Neuronal stem cell (in vitro differentiated cells): ENCODE measurements around the gene PACRG.
A peak's percentile ranks its signal among the peaks of the same experiment; 100 is the strongest.

Experiments used
- DNase-seq: peaks from one replicate; pipeline ENCODE4 v3.0.0-alpha.2; 2013; ENCODE audit warnings: low spot score
- H2AFZ ChIP-seq: one replicate; pipeline ENCODE4 v1.6.1; 2013; ENCODE audit warnings: mild to moderate bottlenecking, low read length, inconsistent platforms
- H2AK5ac ChIP-seq: 2 replicates; pipeline ENCODE4 v1.6.1; 2013; ENCODE audit warnings: low read depth, mild to moderate bottlenecking, inconsistent platforms, low read length, moderate library complexity, mixed read lengths
- H2BK120ac ChIP-seq: 2 replicates; pipeline ENCODE4 v1.6.1; 2013; ENCODE audit warnings: low read depth, mild to moderate bottlenecking, inconsistent platforms, low read length, moderate library complexity, mixed read lengths
- H2BK12ac ChIP-seq: one replicate; pipeline ENCODE4 v1.6.1; 2013; ENCODE audit warnings: low read length, inconsistent platforms
- H2BK15ac ChIP-seq: 2 replicates; pipeline ENCODE4 v1.6.1; 2013; ENCODE audit warnings: mild to moderate bottlenecking, low read length, inconsistent platforms, mixed read lengths
- H2BK5ac ChIP-seq: one replicate; pipeline ENCODE4 v1.6.1; 2013; ENCODE audit warnings: inconsistent platforms, mild to moderate bottlenecking, low read length, moderate library complexity
- H3K14ac ChIP-seq: one replicate; pipeline ENCODE4 v1.6.1; 2013; ENCODE audit warnings: low read length, inconsistent platforms
- H3K18ac ChIP-seq: 2 replicates; pipeline ENCODE4 v1.6.1; 2013; ENCODE audit warnings: low read length, inconsistent platforms
- H3K23ac ChIP-seq: 2 replicates; pipeline ENCODE4 v1.6.1; 2013; ENCODE audit warnings: low read depth, mild to moderate bottlenecking, mixed read lengths, low read length, inconsistent platforms; ENCODE audit not compliant: poor library complexity
- H3K27ac ChIP-seq: replicated peaks from 3 replicates; pipeline ENCODE4 v1.5.1; 2013; ENCODE audit warnings: low read length, inconsistent platforms
- H3K27me3 ChIP-seq, 3 experiments: 2 replicates each; pipeline ENCODE4 v1.6.1; 2013; ENCODE audit warnings: low read length in 3 of 3, mild to moderate bottlenecking in 2 of 3, inconsistent platforms in 1 of 3, low read depth in 1 of 3, mixed read lengths in 1 of 3, moderate library complexity in 1 of 3; ENCODE audit not compliant: control insufficient read depth in 3 of 3, insufficient read depth in 3 of 3
- H3K36me3 ChIP-seq, 2 donors: replicated peaks in 1 of 2; 2 replicates each; pipeline ENCODE4 v1.6.1; 2013; ENCODE audit warnings: low read length in 2 of 2; ENCODE audit not compliant: control insufficient read depth in 2 of 2, insufficient read depth in 2 of 2
- H3K4ac ChIP-seq: 2 replicates; pipeline ENCODE4 v1.6.1; 2013; ENCODE audit warnings: inconsistent platforms, mild to moderate bottlenecking, low read length, moderate library complexity
- H3K4me1 ChIP-seq, 2 donors: 1 replicate in 1 of 2; 2 replicates in 1 of 2; pipeline ENCODE4 v1.6.1; 2013; ENCODE audit warnings: low read length in 2 of 2, low read depth in 1 of 2; ENCODE audit not compliant: control insufficient read depth in 2 of 2, insufficient read depth in 1 of 2
- H3K4me2 ChIP-seq: one replicate; pipeline ENCODE4 v1.6.1; 2013; ENCODE audit warnings: mild to moderate bottlenecking, low read length, inconsistent platforms; ENCODE audit not compliant: insufficient read depth, poor library complexity, severe bottlenecking
- H3K4me3 ChIP-seq, 2 donors: 2 replicates each; pipeline ENCODE4 v1.5.1; 2013; ENCODE audit warnings: low read length in 2 of 2, mild to moderate bottlenecking in 2 of 2, inconsistent platforms in 1 of 2, moderate library complexity in 1 of 2
- H3K79me1 ChIP-seq: one replicate; pipeline ENCODE4 v1.6.1; 2013; ENCODE audit warnings: low read depth, mild to moderate bottlenecking, inconsistent platforms, low read length, moderate library complexity
- H3K9ac ChIP-seq: one replicate; pipeline ENCODE4 v1.6.1; 2013; ENCODE audit warnings: mild to moderate bottlenecking, low read depth, low read length, inconsistent platforms; ENCODE audit not compliant: poor library complexity
- H3K9me3 ChIP-seq, 2 donors: replicated peaks in 1 of 2; 2 replicates each; pipeline versions ENCODE3 to v1.6.1; 2013; ENCODE audit warnings: low read length in 2 of 2, mild to moderate bottlenecking in 2 of 2, inconsistent platforms in 1 of 2, low read depth in 1 of 2, mixed read lengths in 1 of 2, moderate library complexity in 1 of 2; ENCODE audit not compliant: control insufficient read depth in 2 of 2, insufficient read depth in 1 of 2
- H4K8ac ChIP-seq: one replicate; pipeline ENCODE4 v1.6.1; 2013; ENCODE audit warnings: low read depth, mild to moderate bottlenecking, inconsistent platforms, low read length, moderate library complexity
- H4K91ac ChIP-seq: one replicate; pipeline ENCODE4 v1.6.1; 2013; ENCODE audit warnings: low read length, low read depth, mild to moderate bottlenecking, inconsistent platforms; ENCODE audit not compliant: poor library complexity
- WGBS, 2 donors: extraction: QIAGEN DNeasy Blood & Tissue Kit; methylation state at CpG; one replicate each; pipeline ENCODE4 v1.1.7; 2013; ENCODE audit warnings: missing lambda C conversion rate in 2 of 2, mixed read lengths in 1 of 2; ENCODE audit not compliant: insufficient read length in 2 of 2, insufficient replicate concordance in 1 of 2; ENCODE audit errors: extremely low coverage in 2 of 2; 5-methylcytosine and 5-hydroxymethylcytosine counted together

Gene PACRG

DNA sequence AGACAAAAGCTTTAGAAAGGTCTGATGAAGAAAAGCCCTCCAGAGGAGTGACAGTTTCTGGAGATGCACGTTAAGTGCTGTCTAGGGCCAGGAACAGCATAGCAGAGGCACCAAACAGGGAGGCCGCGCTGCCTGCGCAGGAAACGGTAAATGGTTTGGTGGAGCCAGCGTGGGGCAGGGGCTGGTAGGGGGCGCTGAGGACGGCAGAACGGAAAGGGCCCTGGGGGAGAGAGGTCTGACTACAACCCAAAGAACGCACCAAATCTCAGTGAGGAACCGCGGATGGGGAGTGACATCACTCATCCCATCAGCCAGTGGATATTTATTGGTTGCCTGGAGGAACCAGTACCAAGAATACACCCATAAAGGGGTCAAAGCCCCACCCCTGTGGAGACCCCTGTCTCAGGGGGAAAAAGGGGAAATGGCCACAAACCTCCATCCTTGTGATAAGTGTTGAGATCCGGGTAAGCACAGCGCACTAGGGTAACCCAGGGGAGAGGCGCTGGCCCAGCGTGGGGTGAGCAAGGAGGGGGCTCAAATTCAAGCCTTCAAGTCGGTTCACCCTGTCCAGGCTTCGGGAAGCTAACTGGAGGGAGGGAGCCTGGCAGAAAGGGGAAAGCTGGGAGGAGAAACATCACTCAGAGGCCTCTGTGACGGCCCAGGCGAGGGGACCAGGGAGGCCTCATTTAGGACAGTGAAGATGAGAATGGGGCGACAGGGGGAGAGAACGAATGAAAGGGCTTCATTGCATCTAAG is 437.6 kb downstream of the PACRG start:
- no CpG with 5 or more reads among the region's 22 CpGs for WGBS, 2 donors

DNA sequence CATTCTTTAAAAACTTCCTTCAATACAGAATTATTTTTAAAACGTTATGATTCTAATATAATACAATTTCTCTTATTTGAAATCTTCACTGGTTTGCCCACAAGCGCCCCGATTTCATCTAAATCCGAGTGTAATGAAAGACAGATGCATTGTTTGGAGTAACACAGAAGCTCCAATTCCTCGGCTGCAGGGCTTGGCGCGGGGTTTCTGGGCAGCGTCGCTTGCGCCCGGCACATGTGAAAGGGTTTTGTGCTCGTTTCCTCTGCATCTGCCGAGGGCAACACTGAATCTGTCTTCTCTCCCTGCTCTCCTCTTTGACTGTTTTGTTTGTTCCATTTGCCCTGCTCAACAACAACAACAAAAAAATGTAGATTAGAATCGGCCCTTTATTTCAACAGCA is 438.1 kb downstream of the PACRG start:
- no peak overlapping the region for H3K18ac ChIP-seq
- no peak overlapping the region for H4K91ac ChIP-seq
- H4K8ac ChIP-seq, result no peak overlapping the region
- no peak overlapping the region for H2BK15ac ChIP-seq
- no peaks in the 10 kb centered on the region for H3K79me1 ChIP-seq
- no peak overlapping the region for H2BK120ac ChIP-seq
- DNase-seq, result no peak
- no peak overlapping the region for H3K14ac ChIP-seq
- H3K4me2 ChIP-seq, result no peak overlapping the region
- H3K27ac ChIP-seq, result no peak overlapping the region
- no peak overlapping the region for H2BK12ac ChIP-seq
- H2AFZ ChIP-seq, result no peak overlapping the region
- H3K27me3 ChIP-seq, result no peaks in the 10 kb centered on the region
- peaks cover 0 to 10% of the 10 kb centered on the region in 2 donors for H3K9me3 ChIP-seq
- H3K4me3 ChIP-seq, result no peak overlapping the region
- peaks cover 0 to 3% of the 10 kb centered on the region in 2 donors for H3K4me1 ChIP-seq
- H3K9ac ChIP-seq, result no peak overlapping the region
- H3K23ac ChIP-seq, result no peak overlapping the region
- no peak overlapping the region for H3K4ac ChIP-seq
- WGBS, 2 donors, result no CpG with 5 or more reads among the region's 14 CpGs
- H2BK5ac ChIP-seq, result no peak overlapping the region
- H2AK5ac ChIP-seq, result no peak overlapping the region
- no peaks in the 10 kb centered on the region for H3K36me3 ChIP-seq

More for the DNA sequence above, 437.6 kb downstream of the PACRG start:
- H2BK120ac ChIP-seq, result no peak overlapping the region
- H3K4me2 ChIP-seq, result no peak overlapping the region
- H4K8ac ChIP-seq, result no peak overlapping the region
- H3K4ac ChIP-seq, result no peak overlapping the region
- H3K4me3 ChIP-seq, result no peak overlapping the region
- no peak overlapping the region for H3K14ac ChIP-seq
- no peak overlapping the region for H2AFZ ChIP-seq
- H2BK12ac ChIP-seq, result no peak overlapping the region
- H3K4me1 ChIP-seq, result peaks cover 0 to 3% of the 10 kb centered on the region in 2 donors
- no peak overlapping the region for H2BK15ac ChIP-seq
- no peak overlapping the region for H3K18ac ChIP-seq
- peaks cover 0 to 4% of the 10 kb centered on the region in 2 donors for H3K9me3 ChIP-seq
- DNase-seq, result no peak
- H3K36me3 ChIP-seq, result no peaks in the 10 kb centered on the region
- H3K23ac ChIP-seq, result no peak overlapping the region
- H2BK5ac ChIP-seq, result no peak overlapping the region
- no peak overlapping the region for H3K27ac ChIP-seq
- no peaks in the 10 kb centered on the region for H3K79me1 ChIP-seq
- no peak overlapping the region for H3K9ac ChIP-seq
- no peak overlapping the region for H2AK5ac ChIP-seq
- no peak overlapping the region for H4K91ac ChIP-seq
- H3K27me3 ChIP-seq, result no peaks in the 10 kb centered on the region

DNA sequence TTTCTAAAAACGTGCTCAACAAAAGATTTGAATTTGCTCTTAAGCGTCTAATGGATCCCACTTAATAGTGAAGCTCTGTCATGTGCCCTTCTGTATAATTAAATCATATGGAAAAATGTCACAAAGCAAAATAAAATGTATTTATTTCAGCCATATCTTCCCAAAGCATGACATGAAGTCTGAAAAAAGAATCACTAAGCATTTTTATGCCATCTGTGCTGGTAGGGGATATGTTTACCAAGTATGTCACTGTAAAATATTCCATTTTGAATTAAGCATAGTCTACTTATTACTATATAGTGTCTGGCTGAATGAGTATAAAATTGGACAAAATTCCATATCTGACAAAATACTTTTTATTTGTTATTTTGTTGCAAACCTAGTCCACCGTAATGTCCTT is 438.7 kb downstream of the PACRG start:
- H3K4me3 ChIP-seq, result no peak overlapping the region
- no peak overlapping the region for H2BK12ac ChIP-seq
- H2BK5ac ChIP-seq, result no peak overlapping the region
- H2AFZ ChIP-seq, result no peak overlapping the region
- H3K27ac ChIP-seq, result no peak overlapping the region
- H4K8ac ChIP-seq, result no peak overlapping the region
- no peaks in the 10 kb centered on the region for H3K79me1 ChIP-seq
- DNase-seq, result no peak
- peaks cover 0 to 12% of the 10 kb centered on the region in 2 donors for H3K9me3 ChIP-seq
- H3K36me3 ChIP-seq, result no peaks in the 10 kb centered on the region
- H2BK15ac ChIP-seq, result no peak overlapping the region
- H3K18ac ChIP-seq, result no peak overlapping the region
- H3K4me1 ChIP-seq, result peaks cover 0 to 3% of the 10 kb centered on the region in 2 donors
- H3K9ac ChIP-seq, result no peak overlapping the region
- H2AK5ac ChIP-seq, result no peak overlapping the region
- no peak overlapping the region for H3K23ac ChIP-seq
- H3K4me2 ChIP-seq, result no peak overlapping the region
- H2BK120ac ChIP-seq, result no peak overlapping the region
- H4K91ac ChIP-seq, result no peak overlapping the region
- no peak overlapping the region for H3K4ac ChIP-seq
- H3K14ac ChIP-seq, result no peak overlapping the region
- WGBS, 2 donors, result no CpG with 5 or more reads among the region's 3 CpGs
- H3K27me3 ChIP-seq, result no peaks in the 10 kb centered on the region

DNA sequence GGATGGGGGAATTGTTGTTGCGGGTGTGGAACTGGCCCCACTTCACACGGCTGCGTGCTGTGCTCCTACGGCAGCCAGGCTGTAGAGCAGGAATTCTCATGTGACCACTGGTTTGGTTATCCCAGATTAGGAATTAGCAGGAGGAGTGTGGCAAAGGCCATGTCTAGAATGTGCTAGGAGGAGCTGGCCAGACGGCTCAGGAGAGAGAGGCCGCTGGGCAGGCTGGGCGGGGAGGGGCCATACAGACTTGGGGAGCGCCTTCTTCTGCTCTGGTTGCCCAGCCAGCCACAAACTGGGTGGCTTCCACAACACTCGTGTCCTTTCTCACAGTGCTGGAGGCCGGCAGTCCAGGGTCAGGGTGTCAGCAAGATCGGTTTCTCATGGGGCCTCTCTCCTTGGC is 441.7 kb downstream of the PACRG start:
- no peak for DNase-seq
- no peak overlapping the region for H3K23ac ChIP-seq
- no peak overlapping the region for H2BK15ac ChIP-seq
- H3K79me1 ChIP-seq, result no peaks in the 10 kb centered on the region
- H3K27me3 ChIP-seq, result no peaks in the 10 kb centered on the region
- H2BK120ac ChIP-seq, result no peak overlapping the region
- no peak overlapping the region for H3K27ac ChIP-seq
- H2BK5ac ChIP-seq, result no peak overlapping the region
- H2AK5ac ChIP-seq, result no peak overlapping the region
- no peak overlapping the region for H2BK12ac ChIP-seq
- H3K4ac ChIP-seq, result no peak overlapping the region
- H3K14ac ChIP-seq, result no peak overlapping the region
- no peak overlapping the region for H4K8ac ChIP-seq
- H2AFZ ChIP-seq, result no peak overlapping the region
- no peak overlapping the region for H4K91ac ChIP-seq
- H3K4me3 ChIP-seq, result peak overlapping the region in 1 of 2 donors; percentile 8
- H3K4me1 ChIP-seq, result no peaks in the 10 kb centered on the region
- no peaks in the 10 kb centered on the region for H3K36me3 ChIP-seq
- WGBS, 2 donors, result no CpG with 5 or more reads among the region's 11 CpGs
- H3K18ac ChIP-seq, result peak overlapping the region; percentile 3
- no peak overlapping the region for H3K9ac ChIP-seq
- H3K9me3 ChIP-seq, result peaks cover 0 to 12% of the 10 kb centered on the region in 2 donors
- H3K4me2 ChIP-seq, result no peak overlapping the region
